HPDE6-E6E7 (cell line): ENCODE measurements around the gene LIN52.

Source experiments
- DNase-seq: peaks from one replicate; pipeline ENCODE4 v3.0.0; 2011; ENCODE audit warnings: missing footprints; ENCODE audit errors: extremely low spot score

Gene LIN52

DNA sequence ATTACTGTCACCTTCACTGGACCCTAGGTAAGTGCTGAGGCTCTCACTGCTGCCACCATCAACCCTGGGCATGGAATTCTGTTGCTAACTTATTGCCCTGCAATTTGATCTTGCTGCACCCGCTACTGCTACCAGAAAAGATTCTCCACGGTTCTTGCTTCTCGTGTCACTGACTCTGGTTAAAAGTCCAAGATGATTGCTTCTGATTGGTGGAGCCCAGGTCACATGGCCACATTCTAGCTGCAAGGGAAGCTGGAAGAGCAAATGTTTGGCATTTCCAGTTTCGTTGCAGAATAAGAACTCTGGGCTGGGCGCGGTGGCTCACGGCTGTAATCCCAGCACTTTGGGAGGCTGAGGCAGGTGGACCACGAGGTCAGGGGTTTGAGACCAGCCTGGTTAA, 147.0 kb downstream of the LIN52 start:
- no peak for DNase-seq

DNA sequence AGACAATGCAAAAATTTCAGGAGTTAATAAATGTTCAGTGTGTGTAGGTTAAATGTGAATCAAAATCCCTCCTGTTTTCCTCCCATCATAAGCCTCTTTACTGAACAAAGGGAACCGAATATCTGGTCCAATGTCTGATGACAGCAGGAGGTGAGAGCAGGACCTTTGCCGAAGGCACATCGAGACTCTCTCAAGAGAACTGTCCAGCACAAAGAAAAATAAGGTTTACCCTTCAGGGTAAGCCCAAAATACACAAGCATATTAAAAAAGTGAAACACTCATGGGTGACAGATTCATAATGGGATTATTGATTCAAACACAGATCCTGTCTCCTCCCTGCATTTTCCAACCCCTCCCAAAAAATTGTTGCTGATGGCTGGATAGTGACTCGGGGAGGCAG, 150.3 kb downstream of the LIN52 start:
- no peak for DNase-seq

DNA sequence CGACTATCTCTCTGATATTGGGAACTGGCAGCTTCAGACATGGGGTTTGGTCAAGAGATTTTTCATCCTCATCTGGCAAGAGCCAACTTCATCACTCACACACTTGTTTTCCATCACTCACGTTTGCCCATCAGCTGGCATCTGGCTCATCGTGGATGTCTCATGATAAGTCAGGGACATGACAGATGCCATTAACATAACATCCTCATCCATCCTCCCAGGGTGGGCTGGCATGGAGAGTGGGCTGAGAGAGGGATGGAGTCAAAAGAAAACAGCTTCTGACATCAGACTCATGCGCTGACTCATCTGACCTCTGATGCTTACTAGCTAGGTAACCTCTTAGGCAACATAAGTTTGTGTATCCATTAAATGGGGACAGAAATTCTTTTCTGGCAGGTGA, 152.7 kb downstream of the LIN52 start:
- DNase-seq: no peak

DNA sequence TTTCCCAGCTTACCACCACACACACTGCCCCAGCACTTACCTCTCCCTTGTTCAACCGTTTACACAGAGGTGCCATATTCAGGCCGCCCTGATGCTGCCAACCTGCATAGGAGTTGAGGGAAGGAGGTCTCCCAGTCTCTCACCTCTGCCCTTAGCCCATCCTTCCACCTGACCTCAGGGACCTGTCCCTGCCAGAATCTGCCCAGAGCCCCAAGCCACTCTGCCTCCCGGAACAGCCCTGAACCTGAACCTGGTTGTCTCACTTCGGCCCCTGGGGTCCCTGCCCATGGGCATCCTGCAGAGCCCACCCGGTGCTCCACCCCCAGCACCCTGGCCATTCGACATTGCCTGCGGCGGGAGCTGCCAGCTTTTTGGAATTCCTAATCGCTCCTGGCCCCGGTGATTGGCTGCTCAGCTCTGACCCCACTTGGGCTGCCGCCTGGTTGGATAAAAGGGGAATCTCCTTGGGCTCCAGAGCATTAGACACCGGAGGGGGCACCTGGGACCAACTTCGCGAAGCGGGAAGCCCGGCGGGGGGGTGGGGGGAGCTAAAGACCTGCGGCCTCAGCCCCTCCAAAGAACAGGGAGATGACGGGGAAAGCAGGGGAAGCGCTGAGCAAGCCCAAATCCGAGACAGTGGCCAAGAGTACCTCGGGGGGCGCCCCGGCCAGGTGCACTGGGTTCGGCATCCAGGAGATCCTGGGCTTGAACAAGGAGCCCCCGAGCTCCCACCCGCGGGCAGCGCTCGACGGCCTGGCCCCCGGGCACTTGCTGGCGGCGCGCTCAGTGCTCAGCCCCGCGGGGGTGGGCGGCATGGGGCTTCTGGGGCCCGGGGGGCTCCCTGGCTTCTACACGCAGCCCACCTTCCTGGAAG, 154.5 kb downstream of the LIN52 start, which contains the start of gene VSX2:
TSS of gene VSX2 (plus strand) at position 476 of the 874 bp plus-strand sequence. CDS start at position 589, 113 bp downstream.
- DNase-seq: no peak

DNA sequence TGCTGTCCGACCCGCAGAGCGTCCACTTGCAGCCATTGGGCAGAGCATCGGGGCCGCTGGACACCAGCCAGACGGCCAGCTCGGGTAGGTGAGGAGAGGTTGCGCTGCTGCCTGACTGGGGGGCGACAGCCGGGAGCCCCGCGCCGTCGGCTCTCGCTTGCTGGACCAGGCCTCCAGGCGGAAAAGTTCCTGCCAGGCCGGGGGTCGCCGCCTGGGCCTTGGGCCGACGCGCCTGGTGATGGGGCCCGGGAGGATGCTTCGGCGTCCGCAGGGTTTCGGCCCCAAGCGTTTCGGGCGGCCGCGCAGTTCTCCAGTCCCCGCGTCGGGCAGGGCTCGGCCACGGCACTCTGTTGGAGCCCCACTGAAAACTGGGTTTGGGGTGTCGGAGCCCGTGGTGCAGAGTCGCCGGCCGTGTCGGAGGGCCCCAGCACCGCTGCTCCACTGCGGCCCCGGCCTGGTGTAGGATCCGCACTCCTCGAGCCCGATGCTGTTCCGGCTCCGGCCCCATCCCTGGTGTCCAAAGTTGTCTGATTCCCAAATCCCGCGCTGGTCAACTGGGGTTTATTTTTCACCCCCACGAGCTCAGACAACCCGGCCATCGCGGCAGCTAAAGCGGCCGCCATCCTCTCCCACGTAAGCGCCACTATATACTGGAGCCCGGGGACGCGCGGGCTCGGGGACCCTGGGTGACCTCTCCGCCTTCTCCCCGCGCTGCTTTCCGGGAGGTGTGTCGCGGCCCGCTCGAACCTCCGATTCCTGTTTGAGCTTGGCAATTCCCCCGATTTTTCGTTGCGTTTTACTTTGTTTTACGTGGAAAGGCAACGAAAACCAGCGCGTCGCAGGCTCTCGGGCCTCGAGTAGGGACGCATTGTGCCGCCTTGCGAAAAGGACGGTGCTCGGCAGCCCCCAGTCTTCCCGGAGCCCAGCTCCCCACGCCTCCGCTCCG, 155.4 kb downstream of the LIN52 start:
- no peak for DNase-seq

DNA sequence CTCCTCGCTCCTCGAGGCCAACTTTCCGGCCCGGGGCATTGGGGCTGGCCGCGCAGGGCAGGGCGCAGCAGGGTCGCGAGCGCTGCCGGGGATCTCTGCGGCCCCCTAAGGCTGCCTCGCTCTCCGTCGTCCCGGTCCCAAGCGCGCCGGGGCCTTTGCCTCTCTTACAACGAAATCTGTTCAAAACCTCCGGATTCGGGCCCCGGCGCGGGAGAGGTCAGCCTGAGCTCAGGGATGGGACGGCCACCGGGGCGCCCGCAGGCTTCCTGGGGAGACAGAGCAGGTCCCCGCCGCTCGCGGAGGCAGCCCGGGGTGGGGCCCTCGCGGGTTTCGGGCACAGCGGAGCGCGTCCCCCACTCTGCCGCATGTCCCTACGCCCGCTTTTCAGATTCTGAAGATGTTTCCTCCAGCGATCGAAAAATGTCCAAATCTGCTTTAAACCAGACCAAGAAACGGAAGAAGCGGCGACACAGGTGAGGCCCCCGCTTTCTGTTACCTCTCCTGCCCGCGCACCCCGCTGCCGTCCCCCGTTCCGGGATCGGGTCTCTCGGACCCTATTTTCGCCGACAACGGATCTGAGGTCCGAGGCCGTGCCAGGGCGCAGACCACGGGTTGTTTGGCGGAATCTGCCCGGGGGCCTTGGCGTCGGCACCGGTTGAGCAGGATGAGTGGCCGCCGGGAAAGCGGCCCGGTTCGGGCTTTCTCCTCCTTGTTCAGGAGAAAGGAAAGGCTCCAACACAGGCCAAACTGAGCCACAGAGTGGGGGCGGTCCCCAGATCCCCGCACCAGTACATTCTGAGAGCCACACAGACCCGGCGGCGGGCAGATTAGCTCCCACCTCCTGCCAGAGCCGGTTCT, 156.3 kb downstream of the LIN52 start:
- DNase-seq: no peak

DNA sequence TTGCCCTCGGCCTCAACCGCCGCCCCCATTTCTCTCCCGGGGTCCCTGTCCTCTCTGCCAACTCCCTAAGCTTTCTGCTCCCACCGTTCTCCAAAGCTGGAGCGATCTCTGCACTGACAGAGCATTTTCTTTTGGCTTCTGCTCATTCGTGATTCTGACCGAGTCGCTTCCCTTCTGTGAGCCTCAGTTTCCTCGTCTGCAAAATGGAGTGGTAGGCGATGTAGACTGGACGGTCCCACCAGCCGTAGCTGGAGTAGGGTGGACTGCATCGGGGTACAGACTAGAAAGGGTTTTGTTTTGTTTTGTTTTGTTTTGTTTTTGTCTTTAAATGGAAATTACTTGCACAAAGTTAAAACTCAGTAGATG, 156.9 kb downstream of the LIN52 start:
- no peak for DNase-seq

DNA sequence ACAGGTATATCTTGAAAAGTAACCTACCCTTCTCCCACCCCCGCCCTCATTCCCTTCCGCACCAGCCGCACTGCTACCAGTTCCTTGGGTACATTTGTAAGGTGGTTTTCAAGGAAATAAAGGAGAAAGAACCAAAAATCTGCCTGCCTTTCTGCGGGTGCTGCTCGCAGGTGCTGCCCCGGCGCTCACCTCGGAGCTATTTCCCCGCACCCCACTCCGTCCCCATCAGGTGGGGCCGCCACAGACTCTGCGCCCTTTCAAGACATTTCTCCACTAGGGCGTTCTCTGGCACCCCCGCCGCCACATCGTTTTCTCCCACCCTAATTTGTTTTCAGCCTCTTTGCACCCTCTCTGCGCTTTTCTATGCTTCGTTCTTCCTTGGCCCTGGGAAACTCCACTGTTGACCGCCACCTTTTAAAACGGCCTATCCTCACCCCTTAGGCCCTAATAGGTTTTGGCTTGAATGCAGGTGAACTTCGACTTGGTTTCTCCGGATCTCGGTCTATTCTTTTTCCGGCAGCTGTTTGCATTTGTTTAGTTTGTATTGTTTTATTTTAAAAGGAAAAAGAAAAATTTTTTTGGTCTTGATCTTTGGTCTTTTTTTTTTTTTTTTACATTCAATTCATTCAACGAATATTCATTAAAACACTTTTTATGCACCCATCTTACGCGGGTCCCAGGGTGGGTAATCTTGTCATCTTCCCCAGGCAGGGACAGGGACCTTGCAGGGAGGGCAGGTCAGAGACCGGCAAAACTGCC, 157.4 kb downstream of the LIN52 start:
- no peak for DNase-seq

DNA sequence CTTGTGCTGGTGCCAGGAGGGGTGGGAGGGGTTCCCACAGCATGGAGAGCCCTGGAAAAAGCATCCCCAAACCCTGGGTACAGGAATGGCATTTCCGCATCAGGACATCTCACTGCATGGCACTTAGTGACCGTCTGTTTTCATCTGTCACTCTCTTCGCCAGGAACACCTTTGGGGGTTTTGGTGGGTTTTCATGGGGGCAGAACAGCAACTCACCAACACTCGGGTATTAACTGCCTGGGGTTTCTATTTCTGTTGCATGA, 158.0 kb downstream of the LIN52 start:
- no peak for DNase-seq

DNA sequence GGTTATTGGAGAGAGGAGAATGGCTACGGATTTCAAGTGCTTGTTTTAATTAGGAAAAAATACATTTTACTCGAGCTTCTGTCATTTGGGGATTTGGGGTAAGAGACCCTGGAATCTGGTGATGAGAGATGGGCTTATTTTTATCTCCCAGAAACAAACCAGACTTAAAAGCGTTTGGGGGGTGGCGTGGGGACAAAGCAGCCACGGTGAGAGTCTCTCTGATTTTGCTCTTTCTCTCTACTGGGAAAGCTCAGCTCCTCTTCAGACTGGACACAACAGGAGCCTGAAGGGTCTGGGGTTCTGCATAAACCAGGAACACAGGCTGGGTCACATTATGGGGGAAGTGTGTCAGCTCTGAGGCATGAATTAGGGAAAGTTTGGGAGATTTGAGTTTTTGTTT, 158.3 kb downstream of the LIN52 start:
- DNase-seq: no peak

DNA sequence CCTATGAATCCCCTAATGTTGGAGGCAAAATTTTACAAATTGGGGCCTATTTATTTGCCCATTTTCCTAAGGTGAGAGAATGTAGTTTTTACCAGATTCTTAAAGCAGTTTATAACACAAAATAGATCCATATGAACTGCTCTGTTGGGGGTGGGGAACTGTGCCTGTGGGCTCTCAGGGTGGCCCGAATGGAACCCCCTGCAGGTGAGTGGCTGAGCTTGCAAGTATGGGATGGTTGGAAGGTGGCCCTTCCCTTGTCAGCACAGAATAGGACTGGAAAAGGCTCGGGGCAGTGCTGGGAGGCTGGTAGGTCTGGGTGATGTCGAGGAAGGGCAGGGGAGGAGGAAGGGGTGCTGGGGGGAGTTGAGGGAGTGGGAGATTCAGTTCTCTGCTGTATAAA, 159.4 kb downstream of the LIN52 start:
- DNase-seq: no peak

DNA sequence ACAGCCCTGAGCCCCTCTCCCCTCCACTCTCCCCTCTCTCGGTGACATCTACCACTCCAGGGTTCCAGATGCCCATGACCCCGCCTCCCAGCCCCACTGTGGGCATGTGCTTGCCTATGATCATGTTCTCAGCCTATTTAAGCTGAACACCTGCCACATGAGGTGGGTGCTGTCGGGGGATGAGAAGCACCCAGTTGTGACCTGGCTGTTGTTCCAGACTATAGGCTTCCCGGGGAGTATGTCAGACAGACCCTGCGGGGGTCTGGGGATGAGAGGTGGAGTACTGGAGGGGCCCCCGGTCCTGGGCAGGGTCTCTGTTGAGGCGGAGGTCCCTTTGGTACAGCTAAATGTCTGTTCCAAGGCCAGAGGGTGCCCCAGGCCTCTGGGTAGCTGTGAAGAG, 160.5 kb downstream of the LIN52 start:
- DNase-seq: no peak

DNA sequence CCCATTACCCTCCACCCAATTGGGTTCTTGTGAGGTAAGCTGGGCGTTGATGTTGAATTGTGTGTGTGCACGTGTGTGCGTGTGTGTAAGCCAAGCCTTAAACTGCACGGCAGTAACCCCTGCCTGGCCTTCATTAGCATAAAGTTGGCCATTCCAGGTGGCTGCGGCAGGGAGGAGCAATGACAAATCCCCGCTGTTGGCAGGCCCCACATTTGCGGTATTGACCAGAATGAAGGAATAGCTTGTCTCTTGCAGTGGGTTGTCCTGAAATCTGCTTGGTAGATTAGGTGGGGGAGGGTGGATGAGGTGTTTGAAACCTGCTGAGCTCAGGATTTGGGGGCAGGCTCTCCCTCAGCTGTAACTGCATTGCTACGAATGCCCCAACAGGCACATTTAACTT, 161.8 kb downstream of the LIN52 start:
- no peak for DNase-seq

DNA sequence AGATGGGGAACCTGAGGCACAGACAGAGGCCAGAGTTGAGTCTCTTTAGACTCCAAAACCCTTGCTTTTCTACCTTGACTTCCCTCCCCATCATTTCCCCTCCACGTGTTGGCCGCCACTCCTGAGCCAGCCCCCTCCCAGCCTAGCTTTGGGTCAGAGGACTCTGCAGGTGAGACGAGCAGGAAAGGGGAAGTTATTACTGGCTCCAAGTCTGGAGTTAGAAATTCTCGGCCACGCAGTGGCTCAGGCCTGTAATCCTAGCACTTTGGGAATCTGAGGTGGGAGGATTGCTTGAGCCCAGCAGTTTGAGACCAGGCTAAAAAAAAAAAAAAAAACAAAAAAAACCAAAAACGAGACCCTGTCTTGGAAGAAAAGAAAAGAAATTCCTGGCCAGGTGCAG, 163.3 kb downstream of the LIN52 start:
- DNase-seq: no peak

DNA sequence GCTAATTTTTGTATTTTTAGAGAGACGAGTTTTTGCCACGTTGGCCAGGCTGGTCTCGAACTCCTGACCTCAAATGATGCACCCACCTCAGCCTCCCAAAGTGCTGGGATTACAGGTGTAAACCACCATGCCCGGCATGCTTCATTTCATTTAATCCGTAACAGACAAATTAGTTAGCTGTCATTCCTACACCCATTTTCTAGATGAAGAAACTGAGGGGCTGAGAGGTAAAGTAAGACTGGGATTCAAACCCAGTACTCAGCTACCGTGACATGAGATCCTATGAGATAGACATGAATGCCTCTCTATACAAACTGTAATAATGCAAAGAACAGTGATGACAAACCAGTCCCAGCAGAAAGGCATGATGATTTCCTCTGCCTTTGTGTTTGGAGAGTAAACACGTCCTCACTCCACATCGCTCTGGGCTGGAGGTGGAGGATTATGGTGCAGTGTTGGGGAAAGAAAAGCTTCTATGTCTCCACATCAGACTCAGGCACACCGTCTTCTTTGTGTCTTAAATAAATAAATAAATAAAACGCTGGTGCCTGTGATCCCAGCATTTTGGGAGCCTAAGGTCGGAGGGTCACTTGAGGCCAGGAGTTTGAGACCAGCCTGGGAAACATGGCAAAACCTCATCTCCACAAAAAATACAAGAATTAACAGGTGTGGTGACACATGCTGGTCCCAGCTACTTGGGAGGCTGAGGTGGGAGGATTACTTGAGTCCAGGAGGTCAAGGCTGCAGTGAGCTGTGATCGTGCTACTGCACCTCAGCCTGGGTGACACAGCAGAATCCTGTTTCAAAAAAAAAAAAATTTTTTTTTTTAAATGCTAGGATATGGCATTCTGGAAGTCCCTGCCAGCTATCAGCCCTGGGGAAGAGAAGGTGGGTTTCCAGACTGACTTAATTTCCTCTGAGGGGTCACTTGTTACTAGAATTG, 164.9 kb downstream of the LIN52 start:
- no peak for DNase-seq
